Caco-2 (cell line): ENCODE measurements around the gene SLC44A5. TPM values are rescaled to one million over a fixed set of nuclear protein-coding genes. Genes with fewer than 3 reads are reported as not detected.
"Not testable (repeated sequence)": the region's sequence is repeated elsewhere in the genome, so short reads cannot be mapped to it uniquely, and the experiment has no call there.

Experiments used
- Bru-seq: library from RNA; stranded (reverse); fragments of 400-500 nt; gene quantifications from one replicate; lab custom pipeline; 2021; lab: Mats Ljungman, UMichigan
- BruChase-seq, 2 experiments: library from RNA; stranded (reverse); fragments of 400-500 nt; gene quantifications; one replicate each; lab custom pipeline; 2021; lab: Mats Ljungman, UMichigan
- BruUV-seq: library from RNA; stranded (reverse); fragments of 400-500 nt; replicated peaks from 2 replicates; lab custom pipeline; 2021; lab: Mats Ljungman, UMichigan
- CTCF ChIA-PET: fragments of 300-600 bp; sonication (Branson Sonifier 250); formaldehyde crosslinking; loops from one replicate; lab custom pipeline; 2022; ENCODE audit warnings: antibody characterized with exemption; lab: Charles Lee
- POLR2A ChIA-PET: fragments of 300-600 bp; sonication (Branson Sonifier 250); formaldehyde crosslinking; loops from one replicate; lab custom pipeline; 2022; ENCODE audit warnings: antibody characterized with exemption; lab: Charles Lee
- DNase-seq, 2 experiments: peaks; one replicate each; pipeline versions ENCODE4 v3.0.0 to v3.0.0-alpha.2; 2020 to 2022
- H3K27me3 ChIP-seq: replicated peaks from 2 replicates; pipeline ENCODE4 v1.6.0; 2011; ENCODE audit warnings: low read length; ENCODE audit not compliant: control insufficient read depth, insufficient read depth
- H3K36me3 ChIP-seq: 2 replicates; pipeline ENCODE4 v1.5.1; 2011; ENCODE audit warnings: low read length; ENCODE audit not compliant: control insufficient read depth, insufficient read depth
- H3K4me1 ChIP-seq: fragments of 250-450 bp; sonication (Bioruptor Pico); 2 replicates; pipeline ENCODE4 v1.5.1; 2020; ENCODE audit warnings: mild to moderate bottlenecking
- H3K4me3 ChIP-seq: 2 replicates; pipeline ENCODE4 v1.5.1; 2011; ENCODE audit warnings: low read depth, mild to moderate bottlenecking, control low read depth, low read length
- H3K9me3 ChIP-seq: fragments of 250-450 bp; sonication (Bioruptor Pico); 2 replicates; pipeline ENCODE4 v1.5.1; 2020; ENCODE audit warnings: mild to moderate bottlenecking, moderate library complexity
- H3K27ac Mint-ChIP-seq: one replicate; pipeline ENCODE4 v1.8.0; 2022; ENCODE audit warnings: mixed read lengths; ENCODE audit not compliant: unreplicated experiment
- H3K27me3 Mint-ChIP-seq: one replicate; pipeline ENCODE4 v1.8.0; 2022; ENCODE audit warnings: mixed read lengths; ENCODE audit not compliant: insufficient read depth, unreplicated experiment
- H3K36me3 Mint-ChIP-seq: one replicate; pipeline ENCODE4 v1.8.0; 2022; ENCODE audit warnings: mild to moderate bottlenecking, mixed read lengths; ENCODE audit not compliant: insufficient read depth, unreplicated experiment
- H3K4me1 Mint-ChIP-seq: one replicate; pipeline ENCODE4 v1.8.0; 2022; ENCODE audit warnings: low read depth, mixed read lengths; ENCODE audit not compliant: unreplicated experiment
- H3K4me3 Mint-ChIP-seq: one replicate; pipeline ENCODE4 v1.8.0; 2022; ENCODE audit warnings: mild to moderate bottlenecking, moderate library complexity, mixed read lengths; ENCODE audit not compliant: unreplicated experiment
- H3K9me3 Mint-ChIP-seq: one replicate; pipeline ENCODE4 v1.8.0; 2022; ENCODE audit warnings: mixed read lengths; ENCODE audit not compliant: unreplicated experiment
- CTCF ChIP-seq, 2 experiments: fragments of 200-600 bp in 1 of 2; IDR thresholded peaks; 1 replicate in 1 of 2; 2 replicates in 1 of 2; pipeline versions ENCODE4 v1.5.1 to v1.8.0; 2011 to 2022; ENCODE audit warnings: antibody characterized with exemption in 1 of 2, control low read depth in 1 of 2, inconsistent platforms in 1 of 2, low read depth in 1 of 2, low read length in 1 of 2, mild to moderate bottlenecking in 1 of 2, moderate library complexity in 1 of 2; ENCODE audit not compliant: insufficient read depth in 1 of 2, severe bottlenecking in 1 of 2, unreplicated experiment in 1 of 2
- intact Hi-C: fragments of 100-400 bp; cut with micrococcal nuclease; formaldehyde crosslinking; loops from one replicate; pipeline ENCODE4 v1.10.0; 2022; ENCODE audit not compliant: unreplicated experiment
- long read RNA-seq: library from polyadenylated mRNA; stranded (forward); transcript quantifications from one replicate; pipeline ENCODE4 v2.0.0, GENCODE V29; 2022
- total RNA-seq: library from RNA; stranded (reverse); gene quantifications from 2 replicates; pipeline ENCODE4 v1.2.3, GENCODE V29; 2022

The SLC44A5 gene
- total RNA-seq (12.0 and 13.6 TPM in 2 replicates), Bru-seq, nascent RNA (percentile 58 among the genes with signal in this experiment), BruChase-seq, experiment 1, labeled RNA remaining after a 2-hour chase (percentile 56 among the genes with signal in this experiment), BruChase-seq, experiment 2, labeled RNA remaining after a 6-hour chase (percentile 54 among the genes with signal in this experiment)
- long read RNA-seq, partial matches to known transcripts, result 5 of 8 reads
- long read RNA-seq, other reads (novel, unspliced or antisense), result 3 of 8 reads

DNA sequence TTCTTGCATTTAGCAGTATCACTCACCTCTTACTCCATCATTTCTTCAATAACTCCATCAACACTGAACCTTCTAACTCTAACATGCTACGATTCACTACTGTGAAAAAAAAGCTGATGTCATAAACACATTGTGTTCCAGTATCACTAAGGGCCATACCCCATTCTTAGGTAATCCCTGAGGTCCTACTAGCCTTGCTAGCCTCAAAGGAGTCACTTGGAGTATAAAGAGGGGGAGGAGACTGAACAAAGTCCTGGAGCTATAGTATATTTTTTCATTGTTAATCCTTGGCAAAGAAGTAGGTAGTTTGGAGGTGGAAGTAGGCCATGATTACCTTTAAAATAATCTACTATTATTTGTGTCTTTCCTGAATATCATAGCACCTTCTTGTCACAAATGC, at the start of gene SLC44A5:
Gene SLC44A5 (minus strand): TSS at position 101 of the 400 bp plus-strand sequence. CDS start 69,667 bp downstream, outside the sequence.
- Histone ChIP-seq H3K4me1 (no peaks in the 10 kb centered on the region), H3K27me3 (no peaks in the 10 kb centered on the region), H3K4me3 (no peak within 1 kb of the TSS), H3K9me3 (no peaks in the 10 kb centered on the region), H3K36me3 (no peaks in the 10 kb centered on the region)
- H3K4me1 Mint-ChIP-seq, result no peaks in the 10 kb centered on the region
- CTCF ChIA-PET, result no interaction called here
- no peak within 1 kb of the TSS for H3K27ac Mint-ChIP-seq
- TF ChIP-seq CTCF (IDR thresholded peaks at IDR 0.05; ENCODE audit: insufficient read depth in 1 of 2, low read depth in 1 of 2, low read length in 1 of 2, severe bottlenecking in 1 of 2, unreplicated experiment in 1 of 2), result no peak
- POLR2A ChIA-PET, result no interaction called here
- peaks cover 6% of the 10 kb centered on the region for H3K27me3 Mint-ChIP-seq
- BruUV-seq, result no TSS peak
- no peak for DNase-seq
- no peak within 1 kb of the TSS for H3K4me3 Mint-ChIP-seq
- H3K36me3 Mint-ChIP-seq, result no peaks in the 10 kb centered on the region
- intact Hi-C loops, result no loop called here
- H3K9me3 Mint-ChIP-seq, result no peaks in the 10 kb centered on the region

DNA sequence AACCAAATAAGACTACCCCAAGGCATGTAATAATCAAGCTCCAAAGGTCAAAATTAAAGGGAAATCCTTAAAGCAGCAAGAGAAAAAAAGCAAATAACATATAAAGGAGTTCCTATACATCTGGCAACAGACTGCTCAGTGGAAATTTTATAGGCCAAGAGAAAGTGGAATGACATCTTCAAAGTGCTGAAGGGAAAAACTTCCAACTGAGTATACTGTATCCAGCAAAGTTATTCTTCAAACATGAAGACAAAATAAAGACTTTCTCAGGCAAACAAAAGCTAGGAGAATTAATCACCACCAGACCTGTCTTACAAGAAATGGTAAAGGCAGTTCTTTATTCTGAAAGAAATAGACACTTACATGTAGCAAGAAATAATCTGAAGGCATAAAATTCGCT, 45.0 kb upstream of the SLC44A5 start:
- no peaks in the 10 kb centered on the region for H3K9me3 ChIP-seq
- no peak for DNase-seq
- ChIA-PET CTCF (no interaction called here), POLR2A (no interaction called here)
- no peaks in the 10 kb centered on the region for H3K36me3 Mint-ChIP-seq
- H3K27me3 Mint-ChIP-seq, result peaks cover 3% of the 10 kb centered on the region
- no peak overlapping the region for H3K4me3 Mint-ChIP-seq
- no peaks in the 10 kb centered on the region for H3K27me3 ChIP-seq
- no peaks in the 10 kb centered on the region for H3K4me1 ChIP-seq
- H3K9me3 Mint-ChIP-seq, result no peaks in the 10 kb centered on the region
- intact Hi-C loops, result no loop called here
- no peak overlapping the region for H3K4me3 ChIP-seq
- TF ChIP-seq CTCF (IDR thresholded peaks at IDR 0.05; ENCODE audit: insufficient read depth in 1 of 2, low read depth in 1 of 2, low read length in 1 of 2, severe bottlenecking in 1 of 2, unreplicated experiment in 1 of 2), result no peak
- H3K36me3 ChIP-seq, result no peaks in the 10 kb centered on the region
- H3K4me1 Mint-ChIP-seq, result no peaks in the 10 kb centered on the region
- H3K27ac Mint-ChIP-seq, result no peak overlapping the region
- BruUV-seq, result no TSS peak

GRCh38 chr1:75647183-75647582, 36.3 kb upstream of the SLC44A5 start:
- H3K27me3 ChIP-seq, H3K36me3 ChIP-seq, H3K4me3 ChIP-seq, BruUV-seq, H3K9me3 Mint-ChIP-seq, DNase-seq, H3K27me3 Mint-ChIP-seq, H3K4me3 Mint-ChIP-seq, H3K9me3 ChIP-seq, H3K36me3 Mint-ChIP-seq, H3K4me1 ChIP-seq, POLR2A ChIA-PET, H3K27ac Mint-ChIP-seq, CTCF ChIA-PET, intact Hi-C loops, H3K4me1 Mint-ChIP-seq: not testable (repeated sequence)

DNA sequence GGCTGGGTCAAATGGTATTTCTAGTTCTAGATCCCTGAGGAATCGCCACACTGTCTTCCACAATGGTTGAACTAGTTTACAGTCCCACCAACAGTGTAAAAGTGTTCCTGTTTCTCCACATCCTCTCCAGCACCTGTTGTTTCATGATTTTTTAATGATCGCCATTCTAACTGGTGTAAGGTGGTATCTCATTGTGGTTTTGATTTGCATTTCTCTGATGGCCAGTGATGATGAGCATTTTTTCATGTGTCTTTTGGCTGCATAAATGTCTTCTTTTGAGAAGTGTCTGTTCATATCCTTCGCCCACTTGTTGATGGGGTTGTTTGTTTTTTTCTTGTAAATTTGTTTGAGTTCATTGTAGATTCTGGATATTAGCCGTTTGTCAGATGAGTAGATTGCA, 34.2 kb upstream of the SLC44A5 start:
- H3K4me1 Mint-ChIP-seq, H3K4me3 Mint-ChIP-seq, H3K9me3 ChIP-seq, H3K27me3 Mint-ChIP-seq, H3K27me3 ChIP-seq, DNase-seq, H3K36me3 Mint-ChIP-seq, H3K36me3 ChIP-seq, BruUV-seq, H3K9me3 Mint-ChIP-seq, intact Hi-C loops, CTCF ChIA-PET, H3K4me1 ChIP-seq, H3K27ac Mint-ChIP-seq, POLR2A ChIA-PET, H3K4me3 ChIP-seq: not testable (repeated sequence)
